ENCODE measurements around the gene RIPPLY3.
A peak's percentile ranks its signal among the peaks of the same experiment; 100 is the strongest.
"Not testable (repeated sequence)": the region's sequence is repeated elsewhere in the genome, so short reads cannot be mapped to it uniquely, and the experiment has no call there.

The RIPPLY3 gene

GRCh38 chr21:37026499-37026898, 20.0 kb downstream of the RIPPLY3 start:
- H3K9me3 ChIP-seq (ENCODE audit: severe bottlenecking) = no peaks in the 10 kb centered on the region
- DNase-seq (ENCODE audit: low spot score) (no peak), ATAC-seq (ENCODE audit: low read depth) (no peak)
- no peak overlapping the region for H3K4me3 ChIP-seq (ENCODE audit: severe bottlenecking)
- H3K36me3 ChIP-seq (ENCODE audit: low read depth) = no peaks in the 10 kb centered on the region
- no peak overlapping the region for H3K27ac ChIP-seq (ENCODE audit: poor library complexity, severe bottlenecking)
- H3K4me1 ChIP-seq (ENCODE audit: insufficient read depth, poor library complexity, severe bottlenecking) = peaks cover 3% of the 10 kb centered on the region
- TF ChIP-seq, protein P1, sequence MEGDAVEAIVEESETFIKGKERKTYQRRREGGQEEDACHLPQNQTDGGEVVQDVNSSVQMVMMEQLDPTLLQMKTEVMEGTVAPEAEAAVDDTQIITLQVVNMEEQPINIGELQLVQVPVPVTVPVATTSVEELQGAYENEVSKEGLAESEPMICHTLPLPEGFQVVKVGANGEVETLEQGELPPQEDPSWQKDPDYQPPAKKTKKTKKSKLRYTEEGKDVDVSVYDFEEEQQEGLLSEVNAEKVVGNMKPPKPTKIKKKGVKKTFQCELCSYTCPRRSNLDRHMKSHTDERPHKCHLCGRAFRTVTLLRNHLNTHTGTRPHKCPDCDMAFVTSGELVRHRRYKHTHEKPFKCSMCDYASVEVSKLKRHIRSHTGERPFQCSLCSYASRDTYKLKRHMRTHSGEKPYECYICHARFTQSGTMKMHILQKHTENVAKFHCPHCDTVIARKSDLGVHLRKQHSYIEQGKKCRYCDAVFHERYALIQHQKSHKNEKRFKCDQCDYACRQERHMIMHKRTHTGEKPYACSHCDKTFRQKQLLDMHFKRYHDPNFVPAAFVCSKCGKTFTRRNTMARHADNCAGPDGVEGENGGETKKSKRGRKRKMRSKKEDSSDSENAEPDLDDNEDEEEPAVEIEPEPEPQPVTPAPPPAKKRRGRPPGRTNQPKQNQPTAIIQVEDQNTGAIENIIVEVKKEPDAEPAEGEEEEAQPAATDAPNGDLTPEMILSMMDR (IDR thresholded peaks at IDR 0.05; ENCODE audit: poor library complexity, severe bottlenecking) = no peak
- H3K27me3 ChIP-seq (ENCODE audit: insufficient read depth, poor library complexity, severe bottlenecking) = no peaks in the 10 kb centered on the region

- DNase-seq (ENCODE audit: low spot score) (no peak), ATAC-seq (ENCODE audit: low read depth) (no peak)
- peaks cover 6% of the 10 kb centered on the region for H3K4me1 ChIP-seq (ENCODE audit: insufficient read depth, poor library complexity, severe bottlenecking)
- no peaks in the 10 kb centered on the region for H3K36me3 ChIP-seq (ENCODE audit: low read depth)
- TF ChIP-seq, protein P1 (IDR thresholded peaks at IDR 0.05; ENCODE audit: poor library complexity, severe bottlenecking) = no peak
- no peaks in the 10 kb centered on the region for H3K27me3 ChIP-seq (ENCODE audit: insufficient read depth, poor library complexity, severe bottlenecking)
- no peak overlapping the region for H3K4me3 ChIP-seq (ENCODE audit: severe bottlenecking)
- H3K9me3 ChIP-seq (ENCODE audit: severe bottlenecking) = no peaks in the 10 kb centered on the region
- H3K27ac ChIP-seq (ENCODE audit: poor library complexity, severe bottlenecking) = no peak overlapping the region
These were observed 22.1 kb downstream of the RIPPLY3 start for GRCh38 chr21:37028570-37028969.

DNA sequence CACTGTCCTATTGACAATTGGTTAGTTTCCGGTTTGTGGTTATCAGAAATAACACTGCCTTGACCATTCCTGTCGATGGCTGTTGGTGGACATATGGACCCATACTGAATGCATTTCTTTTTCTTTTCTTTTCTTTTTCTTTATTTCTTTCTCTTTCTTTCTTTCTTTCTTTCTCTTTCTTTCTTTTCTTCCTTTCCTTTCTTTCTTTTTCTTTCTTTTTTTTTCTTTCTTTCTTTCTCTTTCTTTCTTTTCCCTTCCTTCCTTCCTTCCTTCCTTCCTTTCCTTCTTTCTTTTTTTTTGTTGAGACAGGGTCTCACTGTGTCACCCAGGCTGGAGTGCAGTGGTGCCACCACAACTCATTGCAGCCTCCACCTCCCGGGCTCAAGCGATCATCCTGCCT, 24.4 kb downstream of the RIPPLY3 start:
- Histone ChIP-seq H3K9me3 (ENCODE audit: severe bottlenecking) (no peaks in the 10 kb centered on the region), H3K27ac (ENCODE audit: poor library complexity, severe bottlenecking) (no peak overlapping the region), H3K4me3 (ENCODE audit: severe bottlenecking) (no peak overlapping the region), H3K4me1 (ENCODE audit: insufficient read depth, poor library complexity, severe bottlenecking) (peaks cover 6% of the 10 kb centered on the region), H3K36me3 (ENCODE audit: low read depth) (no peaks in the 10 kb centered on the region), H3K27me3 (ENCODE audit: insufficient read depth, poor library complexity, severe bottlenecking) (no peaks in the 10 kb centered on the region)
- no peak for DNase-seq (ENCODE audit: low spot score)
- ATAC-seq (ENCODE audit: low read depth) = no peak
- TF ChIP-seq, protein P1 (IDR thresholded peaks at IDR 0.05; ENCODE audit: poor library complexity, severe bottlenecking) = no peak

DNA sequence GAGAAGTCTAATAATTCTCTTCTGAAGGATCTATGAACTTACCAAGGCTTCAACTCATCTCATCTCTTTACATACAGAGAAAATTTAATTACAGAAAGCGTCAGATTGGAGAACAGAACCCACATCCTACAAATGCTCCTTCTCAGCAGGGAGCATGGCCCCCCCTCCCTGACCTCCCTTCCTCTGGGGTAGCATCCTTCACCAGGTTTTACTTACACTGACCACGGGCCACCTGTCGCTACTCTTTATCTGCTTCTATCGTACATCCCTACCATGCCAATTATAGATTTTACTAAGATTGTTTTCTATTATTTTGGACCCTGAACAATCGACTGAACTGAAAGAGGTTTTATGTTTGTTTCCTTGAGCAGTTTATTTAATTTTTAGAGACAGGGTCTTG, 25.8 kb downstream of the RIPPLY3 start:
- TF ChIP-seq, protein P1 (IDR thresholded peaks at IDR 0.05; ENCODE audit: poor library complexity, severe bottlenecking) = no peak
- Histone ChIP-seq H3K9me3 (ENCODE audit: severe bottlenecking) (no peaks in the 10 kb centered on the region), H3K4me1 (ENCODE audit: insufficient read depth, poor library complexity, severe bottlenecking) (peaks cover 3% of the 10 kb centered on the region), H3K27ac (ENCODE audit: poor library complexity, severe bottlenecking) (no peak overlapping the region), H3K36me3 (ENCODE audit: low read depth) (no peaks in the 10 kb centered on the region), H3K4me3 (ENCODE audit: severe bottlenecking) (no peak overlapping the region), H3K27me3 (ENCODE audit: insufficient read depth, poor library complexity, severe bottlenecking) (no peaks in the 10 kb centered on the region)
- ATAC-seq (ENCODE audit: low read depth) (no peak), DNase-seq (ENCODE audit: low spot score) (no peak)

- DNase-seq (ENCODE audit: low spot score) = no peak
- Histone ChIP-seq H3K36me3 (ENCODE audit: low read depth) (no peaks in the 10 kb centered on the region), H3K9me3 (ENCODE audit: severe bottlenecking) (no peaks in the 10 kb centered on the region), H3K27ac (ENCODE audit: poor library complexity, severe bottlenecking) (no peak overlapping the region), H3K4me3 (ENCODE audit: severe bottlenecking) (no peak overlapping the region), H3K4me1 (ENCODE audit: insufficient read depth, poor library complexity, severe bottlenecking) (peaks cover 3% of the 10 kb centered on the region), H3K27me3 (ENCODE audit: insufficient read depth, poor library complexity, severe bottlenecking) (no peaks in the 10 kb centered on the region)
- peak; percentile 84 for ATAC-seq (ENCODE audit: low read depth)
- TF ChIP-seq, protein P1 (IDR thresholded peaks at IDR 0.05; ENCODE audit: poor library complexity, severe bottlenecking) = no peak
These were observed 26.5 kb downstream of the RIPPLY3 start for GRCh38 chr21:37032877-37033471.

DNA sequence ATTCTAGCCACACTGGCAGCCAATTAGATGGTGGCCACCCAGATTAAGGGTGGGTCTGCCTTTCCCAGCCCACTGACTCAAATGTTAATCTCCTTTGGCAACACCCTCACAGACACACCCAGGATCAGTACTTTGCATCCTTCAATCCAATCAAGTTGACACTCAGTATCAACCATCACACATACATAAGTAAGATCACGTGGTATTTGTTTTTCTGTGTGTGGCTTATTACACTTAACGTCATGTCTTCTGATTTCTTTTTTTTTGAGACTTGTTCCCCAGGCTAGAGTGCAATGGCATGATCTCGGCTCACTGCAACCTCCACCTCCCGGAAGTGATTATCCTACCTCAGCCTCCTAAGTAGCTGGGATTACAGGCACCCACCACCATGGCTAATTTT, 27.9 kb downstream of the RIPPLY3 start:
- not testable (repeated sequence) for H3K27me3 ChIP-seq (ENCODE audit: insufficient read depth, poor library complexity, severe bottlenecking); H3K4me1 ChIP-seq (ENCODE audit: insufficient read depth, poor library complexity, severe bottlenecking); ATAC-seq (ENCODE audit: low read depth); DNase-seq (ENCODE audit: low spot score); H3K9me3 ChIP-seq (ENCODE audit: severe bottlenecking); H3K36me3 ChIP-seq (ENCODE audit: low read depth); H3K4me3 ChIP-seq (ENCODE audit: severe bottlenecking); H3K27ac ChIP-seq (ENCODE audit: poor library complexity, severe bottlenecking)

Measured in RWPE2 (cell line).